Testis (tissue), 2 donors: ENCODE data around the gene TLX2.

Experiments
- CTCF ChIP-seq, 3 experiments: fragments of 450-650 bp in 2 of 3; fragments of 200-600 bp in 1 of 3; sonication (generic) in 1 of 3; IDR thresholded peaks; one replicate each; pipeline ENCODE4 v1.5.1; 2016 to 2019; ENCODE audit warnings: antibody characterized with exemption in 3 of 3, mild to moderate bottlenecking in 2 of 3, moderate library complexity in 1 of 3
- POLR2A ChIP-seq: fragments of 450-650 bp; IDR thresholded peaks from one replicate; pipeline ENCODE4 v1.6.1; 2017; ENCODE audit warnings: antibody characterized with exemption, mild to moderate bottlenecking, moderate library complexity

GRCh38 chr2:74481431-74481830, 32.8 kb upstream of the TLX2 start:
- TF ChIP-seq CTCF (IDR thresholded peaks at IDR 0.05) (no peak), POLR2A (no peak)
